ENCODE results near the gene NME3. TPM values are rescaled to one million over a fixed set of nuclear protein-coding genes. Genes with fewer than 3 reads are reported as not detected.

NME3 gene
- total and polyA plus RNA-seq, 2 of the 13 experiments (the other 11 are each of a cell fraction or from before 2014, with no cell fraction given), result 10.4 to 15.9 TPM

GRCh38 chr16:1729026-1729425 lies 42.3 kb downstream of the NME3 start (continued):
- TF ChIP-seq THAP9 (CRISPR knock-in tag; IDR thresholded peaks at IDR 0.05; ENCODE audit: borderline replicate concordance) (no peak), DMAP1 (CRISPR knock-in tag; IDR thresholded peaks at IDR 0.05) (no peak), AGO2 (optimal IDR thresholded peaks at IDR 0.05; ENCODE audit: low read depth, low read length) (no peak), PRMT3 (CRISPR knock-in tag; IDR thresholded peaks at IDR 0.05; ENCODE audit: borderline replicate concordance, low read depth) (no peak), NR1H2 (CRISPR knock-in tag; IDR thresholded peaks at IDR 0.05; ENCODE audit: borderline replicate concordance, low read depth) (no peak), CEBPG (CRISPR knock-in tag; IDR thresholded peaks at IDR 0.05) (no peak)
- TF ChIP-seq, protein P1, sequence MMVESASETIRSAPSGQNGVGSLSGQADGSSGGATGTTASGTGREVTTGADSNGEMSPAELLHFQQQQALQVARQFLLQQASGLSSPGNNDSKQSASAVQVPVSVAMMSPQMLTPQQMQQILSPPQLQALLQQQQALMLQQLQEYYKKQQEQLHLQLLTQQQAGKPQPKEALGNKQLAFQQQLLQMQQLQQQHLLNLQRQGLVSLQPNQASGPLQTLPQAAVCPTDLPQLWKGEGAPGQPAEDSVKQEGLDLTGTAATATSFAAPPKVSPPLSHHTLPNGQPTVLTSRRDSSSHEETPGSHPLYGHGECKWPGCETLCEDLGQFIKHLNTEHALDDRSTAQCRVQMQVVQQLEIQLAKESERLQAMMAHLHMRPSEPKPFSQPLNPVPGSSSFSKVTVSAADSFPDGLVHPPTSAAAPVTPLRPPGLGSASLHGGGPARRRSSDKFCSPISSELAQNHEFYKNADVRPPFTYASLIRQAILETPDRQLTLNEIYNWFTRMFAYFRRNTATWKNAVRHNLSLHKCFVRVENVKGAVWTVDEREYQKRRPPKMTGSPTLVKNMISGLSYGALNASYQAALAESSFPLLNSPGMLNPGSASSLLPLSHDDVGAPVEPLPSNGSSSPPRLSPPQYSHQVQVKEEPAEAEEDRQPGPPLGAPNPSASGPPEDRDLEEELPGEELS (CRISPR knock-in tag; IDR thresholded peaks at IDR 0.05), result no peak
- TF ChIP-seq, protein P2, sequence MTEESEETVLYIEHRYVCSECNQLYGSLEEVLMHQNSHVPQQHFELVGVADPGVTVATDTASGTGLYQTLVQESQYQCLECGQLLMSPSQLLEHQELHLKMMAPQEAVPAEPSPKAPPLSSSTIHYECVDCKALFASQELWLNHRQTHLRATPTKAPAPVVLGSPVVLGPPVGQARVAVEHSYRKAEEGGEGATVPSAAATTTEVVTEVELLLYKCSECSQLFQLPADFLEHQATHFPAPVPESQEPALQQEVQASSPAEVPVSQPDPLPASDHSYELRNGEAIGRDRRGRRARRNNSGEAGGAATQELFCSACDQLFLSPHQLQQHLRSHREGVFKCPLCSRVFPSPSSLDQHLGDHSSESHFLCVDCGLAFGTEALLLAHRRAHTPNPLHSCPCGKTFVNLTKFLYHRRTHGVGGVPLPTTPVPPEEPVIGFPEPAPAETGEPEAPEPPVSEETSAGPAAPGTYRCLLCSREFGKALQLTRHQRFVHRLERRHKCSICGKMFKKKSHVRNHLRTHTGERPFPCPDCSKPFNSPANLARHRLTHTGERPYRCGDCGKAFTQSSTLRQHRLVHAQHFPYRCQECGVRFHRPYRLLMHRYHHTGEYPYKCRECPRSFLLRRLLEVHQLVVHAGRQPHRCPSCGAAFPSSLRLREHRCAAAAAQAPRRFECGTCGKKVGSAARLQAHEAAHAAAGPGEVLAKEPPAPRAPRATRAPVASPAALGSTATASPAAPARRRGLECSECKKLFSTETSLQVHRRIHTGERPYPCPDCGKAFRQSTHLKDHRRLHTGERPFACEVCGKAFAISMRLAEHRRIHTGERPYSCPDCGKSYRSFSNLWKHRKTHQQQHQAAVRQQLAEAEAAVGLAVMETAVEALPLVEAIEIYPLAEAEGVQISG (CRISPR knock-in tag; IDR thresholded peaks at IDR 0.05), result no peak

Data from HepG2 (cell line).